DOHH2 (cell line): ENCODE measurements around the gene RAB26.
A peak's percentile ranks its signal among the peaks of the same experiment; 100 is the strongest.

ENCODE experiments used
- H3F3A ChIP-seq: fragments of 200-600 bp; sonication (generic), shearing (Covaris generic); 2 replicates; pipeline ENCODE4 v1.6.0; 2016; ENCODE audit warnings: antibody characterized with exemption, mild to moderate bottlenecking; ENCODE audit not compliant: control insufficient read depth, insufficient read depth
- H3K27ac ChIP-seq: fragments of 200-600 bp; sonication (generic); 2 replicates; pipeline ENCODE4 v1.5.1; 2014; ENCODE audit warnings: low read depth, mild to moderate bottlenecking, low read length, moderate library complexity
- H3K27me3 ChIP-seq: fragments of 200-600 bp; sonication (generic); 2 replicates; pipeline ENCODE4 v1.6.1; 2014; ENCODE audit warnings: mild to moderate bottlenecking, low read length, mixed read lengths; ENCODE audit not compliant: control insufficient read depth
- H3K36me3 ChIP-seq: fragments of 200-600 bp; sonication (generic); 2 replicates; pipeline ENCODE4 v1.6.1; 2014; ENCODE audit warnings: mild to moderate bottlenecking, low read length, moderate library complexity, mixed read lengths; ENCODE audit not compliant: control insufficient read depth
- H3K4me1 ChIP-seq: fragments of 200-600 bp; sonication (generic); 2 replicates; pipeline ENCODE4 v1.6.1; 2014; ENCODE audit warnings: mild to moderate bottlenecking, low read length, mixed read lengths; ENCODE audit not compliant: control insufficient read depth
- H3K4me2 ChIP-seq: fragments of 200-600 bp; sonication (generic); 2 replicates; pipeline ENCODE4 v1.6.0; 2014; ENCODE audit warnings: mild to moderate bottlenecking, low read length, moderate library complexity
- H3K4me3 ChIP-seq: fragments of 200-600 bp; sonication (generic); 2 replicates; pipeline ENCODE4 v1.5.1; 2014; ENCODE audit warnings: mild to moderate bottlenecking, low read length, mixed read lengths
- H3K79me2 ChIP-seq: fragments of 200-600 bp; sonication (generic); 2 replicates; pipeline ENCODE4 v1.6.1; 2014; ENCODE audit warnings: mild to moderate bottlenecking, low read length, mixed read lengths; ENCODE audit not compliant: control insufficient read depth
- H3K9me2 ChIP-seq: fragments of 200-600 bp; sonication (generic); replicated peaks from 2 replicates; pipeline ENCODE4 v1.6.1; 2014; ENCODE audit warnings: mild to moderate bottlenecking, low read length, mixed read lengths; ENCODE audit not compliant: control insufficient read depth
- H3K9me3 ChIP-seq: fragments of 200-600 bp; sonication (generic); 2 replicates; pipeline ENCODE4 v1.6.1; 2014; ENCODE audit warnings: antibody characterized with exemption, low read length, mixed read lengths; ENCODE audit not compliant: control insufficient read depth, insufficient read depth
- H4K20me1 ChIP-seq: fragments of 200-600 bp; sonication (generic); 2 replicates; pipeline ENCODE4 v1.6.0; 2014; ENCODE audit warnings: low read depth, mild to moderate bottlenecking, antibody characterized with exemption, low read length, moderate library complexity; ENCODE audit not compliant: control insufficient read depth, insufficient read depth
- EZH2phosphoT487 ChIP-seq: fragments of 200-600 bp; sonication (generic); IDR thresholded peaks from 2 replicates; pipeline ENCODE4 v1.6.1; 2017; ENCODE audit warnings: borderline replicate concordance, mild to moderate bottlenecking, antibody characterized with exemption, low read length, moderate library complexity, mixed read lengths
- TF ChIP-seq, protein P1 (sequence below): fragments of 200-600 bp; sonication (generic); IDR thresholded peaks from one replicate; pipeline ENCODE4 v1.5.1; 2014; ENCODE audit warnings: antibody characterized with exemption, mild to moderate bottlenecking, low read depth, low read length; ENCODE audit not compliant: poor library complexity, severe bottlenecking

The RAB26 gene

DNA sequence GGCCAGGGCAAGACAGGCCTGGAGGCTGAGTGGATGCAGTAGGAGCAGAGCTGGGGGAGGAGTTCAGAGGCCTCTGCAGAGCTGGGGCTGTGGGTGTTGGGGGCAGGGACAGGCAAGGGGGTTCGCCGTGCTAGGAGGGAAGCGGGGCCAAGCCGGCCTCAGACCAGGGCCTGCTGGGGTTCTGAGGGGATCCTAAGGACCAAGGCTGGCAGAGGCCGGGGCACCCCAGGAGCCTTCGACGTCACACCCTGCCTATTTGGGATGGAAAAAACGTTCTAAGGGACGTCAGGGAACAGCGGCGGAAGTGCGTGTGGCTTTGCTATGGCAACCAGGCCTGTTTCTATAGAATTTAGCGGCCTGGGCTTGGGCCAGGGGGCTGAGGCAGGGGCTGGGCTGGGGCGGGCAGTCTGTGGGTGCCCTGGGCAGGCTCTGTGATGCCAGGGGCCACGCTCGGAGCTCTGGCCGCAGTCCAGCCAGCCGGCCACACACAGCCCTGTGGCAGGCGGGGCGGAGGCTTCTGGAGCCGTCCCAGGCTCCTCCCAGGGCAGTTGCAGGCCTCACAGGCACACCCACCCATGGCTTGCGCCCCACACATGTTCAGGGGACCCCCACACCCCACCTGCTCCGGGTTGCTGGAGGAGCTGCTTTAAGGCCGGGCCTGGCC, 10.9 kb downstream of the RAB26 start:
- H3F3A ChIP-seq, result peaks cover 16% of the 10 kb centered on the region
- H3K4me2 ChIP-seq, result peak overlapping the region; percentile 95
- H4K20me1 ChIP-seq, result peaks cover 7% of the 10 kb centered on the region
- H3K79me2 ChIP-seq, result peaks cover 92% of the 10 kb centered on the region
- no peak overlapping the region for H3K27ac ChIP-seq
- H3K27me3 ChIP-seq, result peaks cover 4% of the 10 kb centered on the region; the same call in 1 of the 2 replicates
- H3K4me3 ChIP-seq, result peak overlapping the region; percentile 36
- H3K9me3 ChIP-seq, result peaks cover 17% of the 10 kb centered on the region; the same call in 1 of the 2 replicates
- peaks cover 61% of the 10 kb centered on the region for H3K36me3 ChIP-seq
- H3K9me2 ChIP-seq, result no peaks in the 10 kb centered on the region
- TF ChIP-seq, protein P1, sequence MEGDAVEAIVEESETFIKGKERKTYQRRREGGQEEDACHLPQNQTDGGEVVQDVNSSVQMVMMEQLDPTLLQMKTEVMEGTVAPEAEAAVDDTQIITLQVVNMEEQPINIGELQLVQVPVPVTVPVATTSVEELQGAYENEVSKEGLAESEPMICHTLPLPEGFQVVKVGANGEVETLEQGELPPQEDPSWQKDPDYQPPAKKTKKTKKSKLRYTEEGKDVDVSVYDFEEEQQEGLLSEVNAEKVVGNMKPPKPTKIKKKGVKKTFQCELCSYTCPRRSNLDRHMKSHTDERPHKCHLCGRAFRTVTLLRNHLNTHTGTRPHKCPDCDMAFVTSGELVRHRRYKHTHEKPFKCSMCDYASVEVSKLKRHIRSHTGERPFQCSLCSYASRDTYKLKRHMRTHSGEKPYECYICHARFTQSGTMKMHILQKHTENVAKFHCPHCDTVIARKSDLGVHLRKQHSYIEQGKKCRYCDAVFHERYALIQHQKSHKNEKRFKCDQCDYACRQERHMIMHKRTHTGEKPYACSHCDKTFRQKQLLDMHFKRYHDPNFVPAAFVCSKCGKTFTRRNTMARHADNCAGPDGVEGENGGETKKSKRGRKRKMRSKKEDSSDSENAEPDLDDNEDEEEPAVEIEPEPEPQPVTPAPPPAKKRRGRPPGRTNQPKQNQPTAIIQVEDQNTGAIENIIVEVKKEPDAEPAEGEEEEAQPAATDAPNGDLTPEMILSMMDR, result no peak
- no peak for TF ChIP-seq EZH2phosphoT487
- H3K4me1 ChIP-seq, result peaks cover 44% of the 10 kb centered on the region

DNA sequence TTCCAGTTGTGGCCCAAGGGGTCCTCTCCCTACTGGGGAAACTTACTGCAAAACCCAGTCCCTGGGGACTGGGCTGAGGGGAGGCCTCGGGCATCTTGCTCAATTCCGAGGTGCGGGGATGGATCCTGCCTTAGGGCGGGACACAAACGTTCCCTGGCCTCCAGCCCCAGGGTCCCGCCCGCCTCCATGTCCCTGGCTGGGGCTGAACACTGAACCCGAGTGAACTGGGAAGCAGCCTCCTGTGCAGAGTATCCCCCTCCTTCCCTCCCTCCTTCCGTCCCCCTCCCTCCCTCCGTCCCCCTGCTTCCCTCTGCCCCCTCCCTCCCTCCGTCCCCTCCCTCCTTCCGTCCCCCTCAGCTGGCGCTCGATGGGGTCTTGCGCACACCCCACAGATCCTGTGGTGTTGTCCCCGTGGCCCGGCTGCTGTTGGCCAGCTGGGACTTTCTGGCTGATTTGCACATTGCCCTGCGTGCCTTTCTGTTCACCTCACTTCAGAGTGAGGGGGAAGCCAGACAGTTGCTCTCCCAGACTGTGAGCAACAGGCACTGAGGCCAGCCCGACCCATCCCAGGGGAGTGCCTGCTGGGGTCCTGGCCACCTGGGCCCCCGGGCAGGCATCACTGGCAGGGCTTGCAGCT, 12.6 kb downstream of the RAB26 start:
- Histone ChIP-seq H3K79me2 (peaks cover 88% of the 10 kb centered on the region), H3K4me3 (no peak overlapping the region), H3K36me3 (peaks cover 58% of the 10 kb centered on the region), H3K9me2 (no peaks in the 10 kb centered on the region), H3K27ac (no peak overlapping the region), H3K4me2 (peak overlapping the region; percentile 16), H4K20me1 (no peaks in the 10 kb centered on the region; the same call in none of the 2 replicates), H3K27me3 (no peaks in the 10 kb centered on the region), H3F3A (peaks cover 8% of the 10 kb centered on the region), H3K4me1 (peaks cover 44% of the 10 kb centered on the region), H3K9me3 (peaks cover 17% of the 10 kb centered on the region; the same call in 1 of the 2 replicates)
- TF ChIP-seq EZH2phosphoT487, result no peak
- TF ChIP-seq, protein P1, result no peak

DNA sequence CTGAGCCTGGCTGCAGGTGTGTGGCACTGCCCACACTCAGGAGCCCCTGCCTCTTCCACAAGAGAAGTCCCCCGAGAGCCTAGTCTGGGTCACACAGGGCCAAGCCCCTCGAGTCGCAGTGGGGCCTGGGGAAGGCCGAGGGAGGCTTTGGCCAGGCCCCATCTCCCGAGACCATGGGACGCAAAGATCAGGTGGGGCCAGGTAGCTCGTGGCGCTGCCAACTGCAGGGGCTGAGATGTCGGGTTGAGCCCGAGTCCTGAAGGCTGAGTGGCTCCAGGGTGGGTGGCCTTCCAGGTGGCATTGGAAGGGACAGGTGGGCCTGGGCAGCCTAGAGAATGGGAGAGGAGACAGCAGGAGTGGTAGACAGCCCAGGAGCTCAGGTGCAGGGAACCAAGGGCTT, 13.5 kb downstream of the RAB26 start:
- Histone ChIP-seq H3K27me3 (no peaks in the 10 kb centered on the region), H3K4me1 (peaks cover 41% of the 10 kb centered on the region), H3K36me3 (peaks cover 64% of the 10 kb centered on the region), H4K20me1 (no peaks in the 10 kb centered on the region; the same call in 1 of the 2 replicates), H3K79me2 (peaks cover 86% of the 10 kb centered on the region), H3K9me3 (peaks cover 17% of the 10 kb centered on the region; the same call in 1 of the 2 replicates), H3K4me3 (no peak overlapping the region), H3K27ac (no peak overlapping the region), H3F3A (peaks cover 8% of the 10 kb centered on the region), H3K9me2 (no peaks in the 10 kb centered on the region), H3K4me2 (no peak overlapping the region)
- no peak for TF ChIP-seq EZH2phosphoT487
- TF ChIP-seq, protein P1, result no peak
